Measurements from ENCODE around the gene NUCB1. TPM values are rescaled to one million over a fixed set of nuclear protein-coding genes. Genes with fewer than 3 reads are reported as not detected.
"Not testable (repeated sequence)": the region's sequence is repeated elsewhere in the genome, so short reads cannot be mapped to it uniquely, and the experiment has no call there.

The NUCB1 gene
- total RNA-seq, 2 donors from 2014 or later = 432 to 441 TPM

GRCh38 chr19:48883726-48884125 lies 16.4 kb upstream of the NUCB1 start:
- H3K27ac ChIP-seq = no peak overlapping the region
- no peaks in the 10 kb centered on the region for H3K27me3 ChIP-seq (replicated peaks; ENCODE audit: insufficient read depth)
- no peak overlapping the region for H3K4me3 ChIP-seq
- H3K9me3 ChIP-seq = no peaks in the 10 kb centered on the region
- intact Hi-C loops (cut with DNase I) = no loop called here
- no peaks in the 10 kb centered on the region for H3K4me1 ChIP-seq (replicated peaks)
- H3K36me3 ChIP-seq = no peaks in the 10 kb centered on the region
- no peak for DNase-seq (ENCODE audit: low spot score)
- WGBS = 97% methylated on average over 7 of the region's 7 CpGs
- no peak for TF ChIP-seq POLR2AphosphoS5 (IDR thresholded peaks at IDR 0.05)
- TF ChIP-seq CTCF (IDR thresholded peaks at IDR 0.05) = no peak
- no peak for TF ChIP-seq POLR2A (IDR thresholded peaks at IDR 0.05)

GRCh38 chr19:48887861-48888612 lies 12.1 kb upstream of the NUCB1 start:
- H3K4me3 ChIP-seq = no peak overlapping the region
- no peak overlapping the region for H3K27ac ChIP-seq
- TF ChIP-seq POLR2AphosphoS5 (IDR thresholded peaks at IDR 0.05) = no peak
- TF ChIP-seq CTCF (IDR thresholded peaks at IDR 0.05) = no peak
- TF ChIP-seq POLR2A (IDR thresholded peaks at IDR 0.05) = no peak
- DNase-seq (ENCODE audit: low spot score) = no peak
- no peaks in the 10 kb centered on the region for H3K36me3 ChIP-seq
- H3K4me1 ChIP-seq (replicated peaks) = no peaks in the 10 kb centered on the region
- WGBS = 92% methylated on average over 21 of the region's 21 CpGs
- H3K9me3 ChIP-seq = no peaks in the 10 kb centered on the region
- intact Hi-C loops (cut with DNase I) = no loop called here
- H3K27me3 ChIP-seq (replicated peaks; ENCODE audit: insufficient read depth) = no peaks in the 10 kb centered on the region

- H3K4me1 ChIP-seq (replicated peaks); DNase-seq (ENCODE audit: low spot score); H3K36me3 ChIP-seq; H3K27me3 ChIP-seq (replicated peaks; ENCODE audit: insufficient read depth); H3K9me3 ChIP-seq; H3K4me3 ChIP-seq; H3K27ac ChIP-seq; intact Hi-C loops (cut with DNase I): not testable (repeated sequence)
- 64% methylated on average over 3 of the region's 3 CpGs for WGBS
Observed at GRCh38 chr19:48889496-48889895, 10.6 kb upstream of the NUCB1 start.

- Histone ChIP-seq H3K4me1 (replicated peaks) (no peaks in the 10 kb centered on the region), H3K27me3 (replicated peaks; ENCODE audit: insufficient read depth) (no peaks in the 10 kb centered on the region), H3K9me3 (no peaks in the 10 kb centered on the region), H3K36me3 (no peaks in the 10 kb centered on the region), H3K4me3 (no peak overlapping the region), H3K27ac (no peak overlapping the region)
- no peak for DNase-seq (ENCODE audit: low spot score)
- TF ChIP-seq CTCF (IDR thresholded peaks at IDR 0.05) (no peak), POLR2A (IDR thresholded peaks at IDR 0.05) (no peak), POLR2AphosphoS5 (IDR thresholded peaks at IDR 0.05) (no peak)
- intact Hi-C loops (cut with DNase I) = no loop called here
- WGBS = 80% methylated on average over 4 of the region's 4 CpGs
Observed at GRCh38 chr19:48890551-48890950, 9.6 kb upstream of the NUCB1 start.

GRCh38 chr19:48895226-48895625 lies 4.9 kb upstream of the NUCB1 start:
- H3K9me3 ChIP-seq = no peaks in the 10 kb centered on the region
- H3K36me3 ChIP-seq = no peaks in the 10 kb centered on the region
- intact Hi-C loops (cut with DNase I) = no loop called here
- H3K4me1 ChIP-seq (replicated peaks) = no peaks in the 10 kb centered on the region
- TF ChIP-seq CTCF (IDR thresholded peaks at IDR 0.05) (no peak), POLR2A (IDR thresholded peaks at IDR 0.05) (no peak)
- no peak for DNase-seq (ENCODE audit: low spot score)
- H3K4me3 ChIP-seq = no peak overlapping the region
- WGBS = 74% methylated on average over 16 of the region's 21 CpGs
- no peak overlapping the region for H3K27ac ChIP-seq
- H3K27me3 ChIP-seq (replicated peaks; ENCODE audit: insufficient read depth) = no peaks in the 10 kb centered on the region
